Upper lobe of left lung (tissue), 4 donors: ENCODE data around the gene SIRPB2.

Experiments used
- POLR2A ChIP-seq, 4 donors: fragments of 450-650 bp; IDR thresholded peaks; one replicate each; pipeline ENCODE4 v1.5.1; 2016 to 2017; ENCODE audit warnings: antibody characterized with exemption in 4 of 4, mild to moderate bottlenecking in 2 of 4
- TF ChIP-seq, protein P1 (sequence below), 6 experiments: fragments of 450-650 bp in 4 of 6; fragments of 200-600 bp in 2 of 6; sonication (generic) in 2 of 6; IDR thresholded peaks; one replicate each; pipeline ENCODE4 v1.5.1; 2016 to 2019; ENCODE audit warnings: antibody characterized with exemption in 6 of 6

DNA sequence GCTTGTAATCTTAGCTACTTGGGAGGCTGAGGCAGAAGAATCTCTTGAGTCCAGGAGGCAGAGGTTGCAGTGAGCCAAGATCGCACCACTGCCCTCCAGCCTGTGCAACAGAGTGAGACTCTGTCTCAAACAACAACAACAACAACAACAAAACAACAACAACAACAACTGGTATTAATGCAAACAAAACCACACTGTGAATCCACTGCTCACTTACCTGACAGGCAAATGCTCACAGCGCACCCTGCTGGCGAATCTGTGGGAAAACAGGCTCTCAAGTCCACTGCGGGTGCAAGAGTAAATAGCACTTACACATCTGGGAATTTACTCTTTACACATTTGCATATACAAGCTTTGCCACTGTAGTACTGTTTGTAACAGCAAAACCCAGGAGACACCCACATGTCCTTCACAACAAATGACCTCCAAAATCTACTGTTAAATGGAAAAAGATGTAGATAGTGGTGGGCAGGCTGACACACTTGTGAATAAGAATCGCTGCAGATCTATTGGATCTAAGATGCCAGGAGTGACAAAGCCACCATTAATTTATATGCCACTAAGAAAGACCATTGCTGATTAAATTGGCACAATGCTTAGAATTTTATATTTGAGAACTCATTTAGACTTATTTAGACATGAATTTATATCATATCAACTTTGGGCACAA, 53.9 kb downstream of the SIRPB2 start:
- TF ChIP-seq POLR2A (IDR thresholded peaks at IDR 0.05): no peak
- TF ChIP-seq, protein P1, sequence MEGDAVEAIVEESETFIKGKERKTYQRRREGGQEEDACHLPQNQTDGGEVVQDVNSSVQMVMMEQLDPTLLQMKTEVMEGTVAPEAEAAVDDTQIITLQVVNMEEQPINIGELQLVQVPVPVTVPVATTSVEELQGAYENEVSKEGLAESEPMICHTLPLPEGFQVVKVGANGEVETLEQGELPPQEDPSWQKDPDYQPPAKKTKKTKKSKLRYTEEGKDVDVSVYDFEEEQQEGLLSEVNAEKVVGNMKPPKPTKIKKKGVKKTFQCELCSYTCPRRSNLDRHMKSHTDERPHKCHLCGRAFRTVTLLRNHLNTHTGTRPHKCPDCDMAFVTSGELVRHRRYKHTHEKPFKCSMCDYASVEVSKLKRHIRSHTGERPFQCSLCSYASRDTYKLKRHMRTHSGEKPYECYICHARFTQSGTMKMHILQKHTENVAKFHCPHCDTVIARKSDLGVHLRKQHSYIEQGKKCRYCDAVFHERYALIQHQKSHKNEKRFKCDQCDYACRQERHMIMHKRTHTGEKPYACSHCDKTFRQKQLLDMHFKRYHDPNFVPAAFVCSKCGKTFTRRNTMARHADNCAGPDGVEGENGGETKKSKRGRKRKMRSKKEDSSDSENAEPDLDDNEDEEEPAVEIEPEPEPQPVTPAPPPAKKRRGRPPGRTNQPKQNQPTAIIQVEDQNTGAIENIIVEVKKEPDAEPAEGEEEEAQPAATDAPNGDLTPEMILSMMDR (IDR thresholded peaks at IDR 0.05): peak; percentile 75 to 85 (median 81)
